Mesenchymal stem cell (in vitro differentiated cells and primary cell): Measurements from ENCODE around the gene TINAG.

Experiments
- DNase-seq: peaks from one replicate; pipeline ENCODE4 v3.0.0-alpha.2; 2013
- H2AFZ ChIP-seq: one replicate; pipeline ENCODE4 v1.6.1; 2013; ENCODE audit warnings: low read depth, mild to moderate bottlenecking, control low read depth, inconsistent platforms, low read length, moderate library complexity
- H2AK5ac ChIP-seq: 2 replicates; pipeline ENCODE4 v1.6.1; 2013; ENCODE audit warnings: low read length, moderate library complexity, mild to moderate bottlenecking, inconsistent platforms; ENCODE audit not compliant: severe bottlenecking
- H2BK120ac ChIP-seq: one replicate; pipeline ENCODE4 v1.6.1; 2013; ENCODE audit warnings: low read depth, mild to moderate bottlenecking, inconsistent platforms, low read length, moderate library complexity
- H2BK12ac ChIP-seq, 2 experiments: one replicate each; pipeline ENCODE4 v1.6.1; 2013; ENCODE audit warnings: inconsistent platforms in 2 of 2, low read length in 2 of 2, mild to moderate bottlenecking in 2 of 2, moderate library complexity in 2 of 2, control low read depth in 1 of 2
- H2BK15ac ChIP-seq: one replicate; pipeline ENCODE4 v1.6.1; 2013; ENCODE audit warnings: mild to moderate bottlenecking, low read depth, inconsistent platforms; ENCODE audit not compliant: poor library complexity, severe bottlenecking
- H2BK5ac ChIP-seq: 2 replicates; pipeline ENCODE4 v1.6.1; 2013; ENCODE audit warnings: low read depth, mild to moderate bottlenecking, low read length, control low read depth, inconsistent platforms; ENCODE audit not compliant: poor library complexity, severe bottlenecking
- H3K14ac ChIP-seq, 2 experiments: one replicate each; pipeline ENCODE4 v1.6.1; 2013; ENCODE audit warnings: inconsistent platforms in 2 of 2, low read length in 2 of 2, control low read depth in 1 of 2, mild to moderate bottlenecking in 1 of 2, moderate library complexity in 1 of 2
- H3K18ac ChIP-seq, 2 experiments: one replicate each; pipeline ENCODE4 v1.6.1; 2013; ENCODE audit warnings: inconsistent platforms in 2 of 2, low read length in 2 of 2, control low read depth in 1 of 2, low read depth in 1 of 2, mild to moderate bottlenecking in 1 of 2
- H3K23ac ChIP-seq, 2 experiments: one replicate each; pipeline ENCODE4 v1.6.1; 2013; ENCODE audit warnings: inconsistent platforms in 2 of 2, low read length in 2 of 2, mild to moderate bottlenecking in 2 of 2, moderate library complexity in 2 of 2, control low read depth in 1 of 2
- H3K27ac ChIP-seq: 2 replicates; pipeline ENCODE4 v1.5.1; 2013; ENCODE audit warnings: mild to moderate bottlenecking, moderate library complexity, low read length, control low read depth, inconsistent platforms; ENCODE audit not compliant: poor library complexity, severe bottlenecking
- H3K27me3 ChIP-seq, 2 experiments: 2 replicates each; pipeline versions ENCODE4 v1.6.1 to v1.7.0; 2013; ENCODE audit warnings: low read length in 2 of 2, mild to moderate bottlenecking in 2 of 2, moderate library complexity in 2 of 2, control low read depth in 1 of 2, inconsistent platforms in 1 of 2; ENCODE audit not compliant: control insufficient read depth in 1 of 2, insufficient read depth in 1 of 2
- H3K36me3 ChIP-seq, 2 experiments: 2 replicates each; pipeline versions ENCODE4 v1.6.1 to v1.7.0; 2013; ENCODE audit warnings: low read length in 2 of 2, control low read depth in 1 of 2, inconsistent platforms in 1 of 2, low read depth in 1 of 2, mild to moderate bottlenecking in 1 of 2; ENCODE audit not compliant: insufficient read depth in 2 of 2, control insufficient read depth in 1 of 2
- H3K4ac ChIP-seq, 2 experiments: one replicate each; pipeline ENCODE4 v1.6.1; 2013; ENCODE audit warnings: inconsistent platforms in 2 of 2, low read length in 2 of 2, mild to moderate bottlenecking in 2 of 2, moderate library complexity in 2 of 2, control low read depth in 1 of 2, low read depth in 1 of 2
- H3K4me1 ChIP-seq: 2 replicates; pipeline ENCODE4 v1.6.1; 2013; ENCODE audit warnings: low read depth, low read length, control low read depth; ENCODE audit not compliant: control insufficient read depth, insufficient read depth
- H3K4me2 ChIP-seq: 2 replicates; pipeline ENCODE4 v1.6.1; 2013; ENCODE audit warnings: low read length, mild to moderate bottlenecking, inconsistent platforms; ENCODE audit not compliant: poor library complexity, severe bottlenecking
- H3K4me3 ChIP-seq, 2 experiments: 2 replicates each; pipeline versions ENCODE4 v1.5.1 to v1.7.0; 2013; ENCODE audit warnings: low read length in 2 of 2, mild to moderate bottlenecking in 2 of 2, control low read depth in 1 of 2, low read depth in 1 of 2; ENCODE audit not compliant: insufficient read depth in 1 of 2
- H3K79me1 ChIP-seq: replicated peaks from 2 replicates; pipeline ENCODE4 v1.6.1; 2013; ENCODE audit warnings: mild to moderate bottlenecking, control low read depth, low read length, inconsistent platforms; ENCODE audit not compliant: poor library complexity, severe bottlenecking
- H3K9ac ChIP-seq: 2 replicates; pipeline ENCODE4 v1.7.0; 2013; ENCODE audit warnings: mild to moderate bottlenecking, low read length, moderate library complexity
- H3K9me3 ChIP-seq: 2 replicates; pipeline ENCODE4 v1.7.0; 2013; ENCODE audit warnings: mild to moderate bottlenecking, low read length; ENCODE audit not compliant: control insufficient read depth
- H4K8ac ChIP-seq: one replicate; pipeline ENCODE4 v1.6.1; 2013; ENCODE audit warnings: inconsistent platforms, mild to moderate bottlenecking, low read length, moderate library complexity
- H4K91ac ChIP-seq: one replicate; pipeline ENCODE4 v1.6.1; 2013; ENCODE audit warnings: mild to moderate bottlenecking, low read length, inconsistent platforms
- WGBS: methylation state at CpG from one replicate; pipeline ENCODE4 v1.1.7; 2013; ENCODE audit warnings: mixed read lengths; 5-methylcytosine and 5-hydroxymethylcytosine counted together

The TINAG gene

DNA sequence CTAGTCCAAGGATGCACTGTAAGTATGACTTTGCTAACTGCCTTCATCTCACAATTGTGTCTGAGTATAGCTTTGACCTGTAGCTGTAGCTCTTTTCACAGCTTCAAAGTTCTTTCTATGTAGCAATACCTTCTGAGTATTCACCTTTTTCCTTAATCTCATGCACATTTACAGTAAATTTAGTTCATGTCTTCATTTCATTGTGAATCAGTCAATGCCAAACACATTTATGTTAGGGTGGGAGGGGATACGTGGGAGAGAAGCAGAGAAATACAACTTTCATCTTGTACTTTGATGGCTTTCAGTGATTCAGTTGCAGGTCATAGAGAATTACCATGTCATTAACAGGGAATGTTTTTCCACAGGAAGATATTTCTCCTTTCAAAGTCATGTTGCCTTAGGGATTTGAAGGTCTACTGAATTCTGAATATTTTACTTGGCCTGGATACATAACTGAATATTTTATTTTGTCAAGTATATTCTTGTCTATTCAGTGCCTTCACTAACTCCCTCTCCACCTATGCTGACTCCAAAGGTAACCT is 119.2 kb downstream of the TINAG start:
- no peak overlapping the region for H2BK12ac ChIP-seq
- H3K36me3 ChIP-seq = no peaks in the 10 kb centered on the region
- no peak overlapping the region for H2AK5ac ChIP-seq

DNA sequence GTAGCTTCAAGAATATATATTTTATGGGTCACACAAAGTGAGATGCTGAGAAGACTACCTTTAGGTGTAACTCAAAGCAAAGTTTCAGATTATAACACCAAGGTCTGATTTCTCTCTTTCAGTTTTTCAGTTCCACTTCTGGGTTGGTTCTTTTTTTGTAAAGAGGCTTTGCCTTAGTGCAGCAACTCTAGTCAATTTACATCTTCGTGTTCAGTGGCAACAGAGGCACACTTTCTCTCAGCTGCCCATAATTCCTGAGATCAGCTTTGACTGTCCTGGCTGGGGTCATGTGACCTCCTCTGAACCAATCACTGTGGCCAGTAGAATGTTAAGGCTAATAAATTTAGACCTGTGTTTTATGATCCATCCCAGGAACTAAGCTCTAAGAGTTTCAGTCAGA is 120.2 kb downstream of the TINAG start:
- no peak overlapping the region for H3K9ac ChIP-seq
- no peaks in the 10 kb centered on the region for H3K36me3 ChIP-seq
- H2BK120ac ChIP-seq = no peak overlapping the region
- H3K9me3 ChIP-seq = no peaks in the 10 kb centered on the region
- 100% methylated on average over 1 of the region's 1 CpG for WGBS
- H3K23ac ChIP-seq = no peak overlapping the region
- no peak overlapping the region for H2AK5ac ChIP-seq
- H3K4ac ChIP-seq = no peak overlapping the region
- no peak overlapping the region for H2AFZ ChIP-seq
- no peaks in the 10 kb centered on the region for H3K79me1 ChIP-seq
- no peak overlapping the region for H2BK5ac ChIP-seq
- no peak overlapping the region for H3K18ac ChIP-seq
- no peak overlapping the region for H4K8ac ChIP-seq
- DNase-seq = no peak
- H2BK15ac ChIP-seq = no peak overlapping the region
- H2BK12ac ChIP-seq = no peak overlapping the region
- no peak overlapping the region for H3K4me3 ChIP-seq
- no peaks in the 10 kb centered on the region for H3K27me3 ChIP-seq
- no peak overlapping the region for H3K27ac ChIP-seq
- no peak overlapping the region for H3K14ac ChIP-seq
- no peak overlapping the region for H4K91ac ChIP-seq
- H3K4me2 ChIP-seq = no peak overlapping the region
- H3K4me1 ChIP-seq = no peaks in the 10 kb centered on the region

More for the DNA sequence above, 119.2 kb downstream of the TINAG start:
- no peak overlapping the region for H3K9ac ChIP-seq
- H3K14ac ChIP-seq = no peak overlapping the region
- no peak overlapping the region for H3K4me2 ChIP-seq
- H4K91ac ChIP-seq = no peak overlapping the region
- H3K23ac ChIP-seq = no peak overlapping the region
- no peak overlapping the region for H2BK5ac ChIP-seq
- no peak for DNase-seq
- H3K27me3 ChIP-seq = no peaks in the 10 kb centered on the region
- no peak overlapping the region for H2BK120ac ChIP-seq
- 78% methylated on average over 1 of the region's 1 CpG for WGBS
- H3K4ac ChIP-seq = no peak overlapping the region
- H3K4me1 ChIP-seq = no peaks in the 10 kb centered on the region
- H3K18ac ChIP-seq = no peak overlapping the region
- no peaks in the 10 kb centered on the region for H3K79me1 ChIP-seq
- peak overlapping the region; percentile 78 for H3K27ac ChIP-seq
- H3K9me3 ChIP-seq = no peaks in the 10 kb centered on the region
- no peak overlapping the region for H3K4me3 ChIP-seq
- no peak overlapping the region for H2AFZ ChIP-seq
- H2BK15ac ChIP-seq = no peak overlapping the region
- no peak overlapping the region for H4K8ac ChIP-seq

DNA sequence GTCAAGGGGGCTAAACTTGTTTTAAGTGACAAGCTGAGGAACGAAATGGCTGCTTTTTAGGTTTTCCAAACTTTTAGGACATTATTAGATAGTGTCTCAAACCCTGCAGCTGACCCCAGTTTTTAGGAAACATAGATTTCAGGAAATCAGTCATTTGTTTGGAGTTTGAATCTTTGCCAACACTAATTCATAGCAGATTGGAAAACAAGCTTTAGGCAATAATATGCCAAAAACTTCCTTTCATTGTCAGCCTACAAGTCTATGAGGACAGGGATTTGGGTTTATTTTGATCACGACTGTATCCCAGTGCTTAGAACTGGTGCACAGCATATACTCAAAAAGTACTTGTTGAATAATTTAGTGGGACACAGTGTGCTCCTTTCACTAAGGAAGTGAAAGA is 123.2 kb downstream of the TINAG start:
- Histone ChIP-seq H3K79me1 (no peaks in the 10 kb centered on the region), H2BK15ac (no peak overlapping the region), H3K36me3 (no peaks in the 10 kb centered on the region), H3K4me3 (peak overlapping the region in 1 of 2 experiments; percentile 30), H3K14ac (no peak overlapping the region), H4K91ac (no peak overlapping the region), H3K4me1 (no peaks in the 10 kb centered on the region), H3K18ac (no peak overlapping the region), H3K9me3 (no peaks in the 10 kb centered on the region), H2BK120ac (no peak overlapping the region), H3K27ac (no peak overlapping the region), H2BK12ac (no peak overlapping the region), H3K27me3 (no peaks in the 10 kb centered on the region), H4K8ac (no peak overlapping the region), H3K9ac (no peak overlapping the region), H2BK5ac (no peak overlapping the region), H3K4ac (no peak overlapping the region), H2AK5ac (no peak overlapping the region), H3K23ac (no peak overlapping the region), H3K4me2 (no peak overlapping the region), H2AFZ (no peak overlapping the region)
- DNase-seq = no peak
- no CpG with 5 or more reads among the region's 2 CpGs for WGBS
